PC-3 (cell line): ENCODE measurements around the gene ZNF606.

Source experiments
- EZH2 ChIP-seq: fragments of 300-600 bp; sonication (generic); IDR thresholded peaks from one replicate; pipeline ENCODE4 v1.6.1; 2017; ENCODE audit warnings: antibody characterized with exemption, mild to moderate bottlenecking, low read length; ENCODE audit not compliant: unreplicated experiment
- TF ChIP-seq, protein P1 (sequence below): fragments of 300-600 bp; sonication (generic); conservative IDR thresholded peaks from 2 replicates; pipeline ENCODE4 v1.5.1; 2017; ENCODE audit warnings: antibody characterized with exemption, low read depth, mild to moderate bottlenecking, low read length

DNA sequence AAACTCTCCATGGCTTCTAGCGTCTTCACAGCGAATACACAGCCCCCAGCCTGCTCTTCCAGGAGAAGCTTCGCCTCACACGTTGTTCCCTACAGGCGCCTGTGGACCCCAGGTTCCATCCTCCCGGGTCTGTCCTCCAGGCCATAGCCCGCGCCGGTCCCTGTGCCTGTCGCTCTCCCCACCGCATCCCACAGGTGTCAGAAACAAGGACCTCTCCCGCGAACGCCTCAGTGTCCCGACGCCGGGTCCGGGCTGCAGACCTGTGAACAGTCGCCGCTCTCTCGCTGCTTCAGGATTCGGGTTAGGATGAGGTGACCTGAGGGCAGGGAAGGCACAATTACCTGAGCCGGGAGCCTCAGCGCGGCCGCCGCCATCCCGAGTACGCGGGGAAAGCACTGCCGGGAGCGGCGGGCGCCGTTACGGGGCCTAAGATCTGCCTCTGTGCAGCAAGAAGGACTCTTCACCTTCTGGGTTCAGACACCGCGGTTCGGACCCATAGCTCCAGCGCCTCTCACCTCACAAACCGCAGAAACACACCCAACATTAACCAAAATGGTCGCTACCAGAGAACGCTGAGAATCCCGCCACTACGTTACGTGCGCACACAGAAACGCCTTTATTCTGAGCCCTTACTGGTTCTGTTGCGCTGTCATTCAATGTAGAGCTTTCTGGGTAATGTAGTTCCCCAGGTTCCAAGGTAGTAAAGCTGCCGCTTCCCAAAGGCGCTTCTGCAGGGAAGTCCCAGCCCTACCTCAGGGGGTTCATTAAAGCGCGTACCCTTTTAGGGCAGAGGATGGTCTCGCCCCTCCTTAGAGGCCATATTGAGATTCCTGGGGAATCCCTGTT is 67.6 kb downstream of the ZNF606 start, which contains the start of gene ZNF418:
- TF ChIP-seq EZH2, result no peak
- TF ChIP-seq, protein P1, sequence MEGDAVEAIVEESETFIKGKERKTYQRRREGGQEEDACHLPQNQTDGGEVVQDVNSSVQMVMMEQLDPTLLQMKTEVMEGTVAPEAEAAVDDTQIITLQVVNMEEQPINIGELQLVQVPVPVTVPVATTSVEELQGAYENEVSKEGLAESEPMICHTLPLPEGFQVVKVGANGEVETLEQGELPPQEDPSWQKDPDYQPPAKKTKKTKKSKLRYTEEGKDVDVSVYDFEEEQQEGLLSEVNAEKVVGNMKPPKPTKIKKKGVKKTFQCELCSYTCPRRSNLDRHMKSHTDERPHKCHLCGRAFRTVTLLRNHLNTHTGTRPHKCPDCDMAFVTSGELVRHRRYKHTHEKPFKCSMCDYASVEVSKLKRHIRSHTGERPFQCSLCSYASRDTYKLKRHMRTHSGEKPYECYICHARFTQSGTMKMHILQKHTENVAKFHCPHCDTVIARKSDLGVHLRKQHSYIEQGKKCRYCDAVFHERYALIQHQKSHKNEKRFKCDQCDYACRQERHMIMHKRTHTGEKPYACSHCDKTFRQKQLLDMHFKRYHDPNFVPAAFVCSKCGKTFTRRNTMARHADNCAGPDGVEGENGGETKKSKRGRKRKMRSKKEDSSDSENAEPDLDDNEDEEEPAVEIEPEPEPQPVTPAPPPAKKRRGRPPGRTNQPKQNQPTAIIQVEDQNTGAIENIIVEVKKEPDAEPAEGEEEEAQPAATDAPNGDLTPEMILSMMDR, result no peak
